GM19240 (cell line): ENCODE measurements around the gene SLC25A1.

Experiments
- DNase-seq: peaks from one replicate; pipeline ENCODE4 v3.0.0; 2011; ENCODE audit warnings: low spot score; ENCODE audit not compliant: insufficient read length

Gene SLC25A1

DNA sequence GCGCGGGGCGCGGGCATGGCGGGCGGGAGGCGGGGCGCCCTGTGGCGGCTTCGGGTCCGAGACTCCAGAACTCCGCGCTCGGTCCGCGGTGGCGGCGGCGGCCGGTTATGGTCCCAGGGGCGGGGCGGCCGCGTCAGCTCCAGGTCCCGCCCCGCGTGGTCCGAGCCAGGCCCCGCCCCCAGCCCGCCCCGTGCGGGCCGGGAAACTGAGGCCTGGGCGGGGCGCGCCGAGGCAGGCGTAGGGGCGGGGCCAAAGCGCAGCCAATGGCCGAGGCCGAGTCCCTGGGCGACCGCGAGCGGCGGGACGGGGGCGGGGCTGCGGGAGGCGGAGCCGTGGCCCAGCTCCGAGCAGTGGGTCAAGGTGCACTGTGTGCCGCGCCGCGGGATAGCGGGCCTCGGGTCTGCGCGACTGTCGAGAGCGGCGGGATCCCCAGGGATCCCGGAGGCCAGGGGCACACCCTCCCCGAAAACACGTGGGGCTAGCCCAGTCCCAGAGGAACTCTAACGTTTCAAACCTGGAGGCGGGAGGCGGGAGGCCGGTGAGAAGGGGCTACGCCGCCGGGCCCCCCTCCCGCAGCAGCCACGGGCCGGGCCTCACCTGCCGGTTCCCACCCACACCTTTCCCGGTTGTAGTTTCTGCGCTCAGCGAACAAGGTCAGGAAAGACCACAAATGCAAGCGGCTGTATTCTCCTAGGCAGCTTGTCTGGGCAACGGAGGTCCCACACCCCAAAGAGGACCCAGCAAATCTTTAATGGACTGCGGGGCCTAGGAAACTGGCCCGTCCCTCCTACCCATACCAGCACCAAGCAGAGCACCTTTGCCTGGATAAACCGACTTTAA, at the start of gene SLC25A1:
SLC25A1 (minus strand) TSS at position 80 of the 840 bp plus-strand sequence; CDS start at position 17, 63 bp downstream.
- peak; percentile 89 for DNase-seq

DNA sequence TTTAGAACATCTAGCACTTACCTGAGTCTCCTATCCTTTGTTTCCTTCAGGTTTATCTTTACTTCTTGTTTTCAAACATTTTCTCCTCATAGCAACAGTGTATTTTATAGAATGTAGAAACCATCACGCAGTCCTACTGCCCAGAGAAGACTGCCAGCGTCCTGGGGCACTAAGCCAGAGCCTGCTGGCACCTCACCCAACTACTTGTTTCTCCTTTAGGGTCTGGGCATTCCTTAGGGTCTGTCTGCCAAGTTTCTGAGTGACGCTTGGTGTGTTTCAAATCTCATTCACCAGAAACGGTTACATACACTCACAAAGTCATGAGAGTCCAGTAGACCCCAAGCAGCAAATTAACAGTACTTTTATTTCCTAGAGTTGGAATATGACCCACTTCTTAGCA, 49.6 kb upstream of the SLC25A1 start:
- no peak for DNase-seq

DNA sequence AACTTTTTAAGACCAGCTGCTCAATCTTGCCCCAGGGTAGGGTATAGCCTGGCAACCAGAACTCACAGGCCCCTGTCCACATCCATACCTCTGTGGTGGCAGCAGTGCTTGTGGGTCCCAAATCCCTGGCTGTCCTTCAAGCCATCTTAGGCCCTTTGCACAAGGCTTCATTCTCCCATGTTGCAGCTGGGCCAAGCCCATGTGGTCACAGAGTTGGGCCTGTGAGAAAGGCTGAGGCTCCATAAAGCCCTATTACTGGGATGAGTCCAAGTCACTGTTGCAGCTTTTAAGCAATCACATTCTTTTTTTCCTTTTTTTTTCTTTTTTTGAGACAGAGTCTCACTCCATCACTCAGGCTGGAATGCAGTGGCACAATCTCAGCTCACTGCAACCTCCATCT, 47.9 kb upstream of the SLC25A1 start:
- no peak for DNase-seq

DNA sequence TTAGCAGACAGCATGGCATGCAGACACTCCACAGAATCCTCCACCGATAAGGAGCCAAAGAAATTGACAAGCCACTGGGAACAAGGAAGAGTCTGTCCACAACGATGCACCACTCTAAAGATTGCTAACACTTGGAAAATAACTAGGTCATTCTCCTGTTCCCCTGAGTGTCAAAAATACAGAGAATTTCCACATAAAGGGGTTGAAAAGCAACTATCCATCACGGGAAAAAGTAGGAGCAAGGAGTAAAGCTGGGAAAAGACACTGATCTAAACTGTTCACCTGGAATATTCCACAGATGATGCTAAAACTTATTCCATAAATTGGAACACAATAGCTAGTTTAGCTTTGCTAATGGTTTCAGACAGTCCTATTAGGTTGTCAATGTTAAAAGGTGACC, 47.0 kb upstream of the SLC25A1 start:
- no peak for DNase-seq

- DNase-seq: no peak
Measured at GRCh38 chr22:19224985-19225384, 46.4 kb upstream of the SLC25A1 start.

GRCh38 chr22:19224557-19224956, 46.0 kb upstream of the SLC25A1 start:
- DNase-seq: no peak

- DNase-seq: no peak
Measured at GRCh38 chr22:19223617-19224016, 45.1 kb upstream of the SLC25A1 start.

DNA sequence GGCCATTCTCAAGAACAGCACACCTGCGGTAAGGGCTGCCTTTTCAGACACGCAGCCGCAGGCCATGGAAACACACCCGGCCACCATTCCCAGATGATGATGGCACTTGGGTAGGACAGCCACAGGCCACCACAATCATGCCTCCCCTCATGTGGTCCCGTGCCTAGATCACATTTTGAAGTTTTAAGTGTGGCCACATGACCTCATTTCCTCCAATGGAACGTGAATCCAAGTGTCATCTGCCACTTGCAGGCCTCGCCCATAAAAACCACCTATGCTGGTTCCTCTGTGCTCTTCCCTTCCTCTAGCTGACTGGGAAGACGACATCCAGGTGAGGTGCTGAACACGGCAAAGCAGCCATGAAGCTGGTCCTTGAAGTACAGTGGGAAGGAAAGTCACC, 44.6 kb upstream of the SLC25A1 start:
- DNase-seq: no peak

- no peak for DNase-seq
Measured at GRCh38 chr22:19222242-19223005, 43.9 kb upstream of the SLC25A1 start.

DNA sequence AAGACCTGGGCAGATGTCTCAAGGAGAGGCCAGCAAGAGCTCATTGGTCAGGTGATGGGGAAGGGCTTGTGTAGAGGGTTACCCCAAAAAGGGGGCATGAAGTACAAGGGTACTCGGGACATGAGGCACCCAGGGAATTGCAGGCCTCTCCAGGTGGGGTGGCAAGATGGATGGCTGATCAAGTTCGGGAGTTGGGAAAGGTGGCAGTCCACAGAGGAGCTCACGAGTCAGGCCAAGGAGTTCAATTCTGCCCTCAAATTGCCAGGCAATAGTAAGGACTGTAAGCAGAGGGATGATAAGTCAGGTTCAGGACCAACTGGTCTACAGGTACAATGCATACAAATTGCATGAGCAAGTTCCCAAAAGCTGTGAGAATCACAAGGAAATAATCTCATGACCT, 42.3 kb upstream of the SLC25A1 start:
- no peak for DNase-seq

- no peak for DNase-seq
Measured at GRCh38 chr22:19218541-19219233, 40.2 kb upstream of the SLC25A1 start.

DNA sequence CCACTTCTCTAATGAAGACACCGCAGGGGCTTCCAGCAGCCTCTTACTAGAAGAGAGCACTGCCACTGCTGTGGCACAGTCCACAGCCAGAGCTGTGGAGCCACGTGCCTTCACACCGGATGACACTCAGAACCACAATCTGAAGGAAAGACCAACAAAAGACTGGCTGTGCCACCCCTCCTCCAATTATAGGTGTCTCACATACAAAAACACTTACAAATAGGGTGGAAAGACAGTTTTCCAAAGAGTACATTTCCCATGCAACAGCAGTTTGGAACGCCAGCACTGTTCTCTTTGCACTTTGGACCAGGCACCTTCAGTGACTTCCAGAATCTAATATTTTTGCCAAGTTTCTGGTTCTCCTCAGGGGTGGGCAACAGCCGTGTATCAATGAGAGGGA, 38.0 kb upstream of the SLC25A1 start:
- DNase-seq: no peak

DNA sequence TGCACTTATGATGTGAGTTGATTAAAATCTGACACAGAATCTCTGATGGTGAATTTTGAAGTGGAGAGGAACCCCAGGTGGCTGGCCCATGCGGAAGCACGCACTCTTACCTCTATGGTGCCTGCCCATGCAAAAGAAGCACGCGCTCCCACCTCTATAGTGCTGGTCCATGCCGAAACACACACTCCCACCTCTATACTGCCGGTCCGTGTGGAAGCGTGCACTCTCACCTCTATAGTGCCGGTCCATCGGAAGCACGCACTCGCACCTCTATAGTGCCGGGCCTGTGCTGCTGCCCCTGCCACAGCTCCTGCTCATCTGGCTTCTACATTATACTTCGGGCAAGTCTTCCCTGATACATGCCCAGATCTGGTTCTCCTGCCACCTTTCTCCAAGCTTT, 36.8 kb upstream of the SLC25A1 start:
- no peak for DNase-seq

GRCh38 chr22:19214078-19214473, 35.5 kb upstream of the SLC25A1 start:
- no peak for DNase-seq

- DNase-seq: no peak
Measured at GRCh38 chr22:19213442-19214077, 35.0 kb upstream of the SLC25A1 start.

DNA sequence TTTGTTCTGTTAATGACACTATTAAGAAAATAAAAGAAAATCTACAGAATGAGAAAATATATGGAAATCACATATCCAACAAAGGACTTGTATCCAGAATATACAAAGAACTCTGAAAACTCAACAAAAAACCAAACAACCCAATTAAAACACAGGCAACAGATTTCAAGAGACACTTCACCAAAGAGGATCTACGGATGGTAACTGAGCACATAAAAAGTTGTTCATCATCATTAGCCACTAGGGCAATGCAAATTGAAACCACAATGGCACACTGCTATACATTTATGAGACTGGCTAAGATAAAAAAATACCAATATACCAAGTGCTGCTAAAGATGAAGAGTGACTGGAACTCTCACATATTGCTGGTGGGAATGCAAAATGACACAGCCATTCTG, 34.5 kb upstream of the SLC25A1 start:
- DNase-seq: no peak

DNA sequence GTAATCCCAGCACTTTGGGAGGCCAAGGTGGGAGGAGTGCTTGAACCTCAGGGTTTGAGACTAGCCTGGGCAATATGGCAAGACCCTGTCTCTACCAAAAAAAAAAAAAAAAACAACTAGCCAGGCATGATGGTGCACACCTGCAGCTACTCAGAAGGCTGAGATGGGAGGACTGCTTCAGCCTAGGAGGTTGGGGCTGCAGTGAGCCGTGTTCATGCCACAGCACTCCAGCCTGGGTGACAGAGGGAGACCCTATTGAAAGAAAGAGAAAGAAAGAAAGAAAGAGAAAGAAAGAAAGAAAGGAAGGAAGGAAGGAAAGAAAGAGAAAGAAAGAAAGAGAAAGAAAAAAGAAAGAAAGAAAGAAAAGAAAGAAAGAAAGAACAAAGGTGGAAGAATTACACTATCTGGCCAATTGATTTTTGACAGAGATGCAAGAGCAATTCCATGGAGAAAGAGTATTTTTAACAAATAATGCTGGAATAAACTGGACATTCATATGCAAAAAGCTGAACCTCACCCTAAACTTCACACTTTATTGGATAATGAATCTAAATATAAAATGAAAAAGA, 33.9 kb upstream of the SLC25A1 start:
- DNase-seq: no peak

- no peak for DNase-seq
Measured at GRCh38 chr22:19210188-19210587, 31.7 kb upstream of the SLC25A1 start.

- no peak for DNase-seq
Measured at GRCh38 chr22:19208287-19208847, 29.8 kb upstream of the SLC25A1 start.

GRCh38 chr22:19207884-19208283, 29.3 kb upstream of the SLC25A1 start:
- no peak for DNase-seq

GRCh38 chr22:19207401-19207808, 28.9 kb upstream of the SLC25A1 start:
- DNase-seq: no peak
